Measurements from ENCODE around the gene KCNJ2.

- TF ChIP-seq POLR2A (IDR thresholded peaks at IDR 0.05) (no peak), CTCF (IDR thresholded peaks at IDR 0.05) (no peak), EP300 (IDR thresholded peaks at IDR 0.05) (no peak)
Observed at GRCh38 chr17:70190959-70191805, 21.9 kb downstream of the KCNJ2 start.

All from tibial nerve (tissue), 4 donors.